ENCODE measurements around the gene CCDC171. TPM values are rescaled to one million over a fixed set of nuclear protein-coding genes. Genes with fewer than 3 reads are reported as not detected.

Gene CCDC171
- total RNA-seq, 4 donors from 2014 or later = 1.3 to 1.7 (median 1.4) TPM

DNA sequence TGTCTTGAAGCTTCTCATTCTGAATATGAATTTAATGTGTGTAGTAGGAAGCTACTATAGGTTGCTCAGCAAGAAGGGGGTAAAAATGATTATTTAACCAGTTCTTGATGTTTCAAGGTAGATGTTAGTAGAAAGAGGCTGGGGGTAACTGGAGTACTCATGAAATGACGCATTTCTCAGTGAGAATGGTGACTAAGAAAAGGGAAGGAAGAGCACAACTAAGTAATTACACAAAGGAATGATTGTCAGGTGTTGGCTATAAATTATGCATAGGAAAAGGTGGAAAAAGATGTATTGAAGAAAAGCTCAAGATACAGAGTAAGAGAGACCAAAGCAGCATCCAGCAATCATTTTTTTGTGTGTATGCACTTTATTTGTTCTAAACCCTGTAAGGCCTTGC, 40.6 kb upstream of the CCDC171 start:
- H3K27ac ChIP-seq (replicated peaks in 1 of 4) = no peak overlapping the region
- intact Hi-C loops (cut with DNase I) = no loop called here
- TF ChIP-seq EP300 (IDR thresholded peaks at IDR 0.05) = no peak
- TF ChIP-seq POLR2AphosphoS5 (IDR thresholded peaks at IDR 0.05) = no peak
- no peak for TF ChIP-seq CTCF (IDR thresholded peaks at IDR 0.05)
- TF ChIP-seq POLR2A (IDR thresholded peaks at IDR 0.05; ENCODE audit: low read depth) = no peak
- H3K9me3 ChIP-seq = no peaks in the 10 kb centered on the region
- H3K4me3 ChIP-seq = no peak overlapping the region
- no peaks in the 10 kb centered on the region for H3K27me3 ChIP-seq
- 90% methylated on average over 1 of the region's 1 CpG for WGBS
- H3K4me1 ChIP-seq = peaks cover 13 to 28% (median 27%) of the 10 kb centered on the region in 4 donors
- H3K36me3 ChIP-seq = peaks cover 0 to 7% (median 3%) of the 10 kb centered on the region in 4 donors
- no peak for DNase-seq (ENCODE audit: extremely low spot score)

- TF ChIP-seq EP300 (IDR thresholded peaks at IDR 0.05) (no peak), POLR2AphosphoS5 (IDR thresholded peaks at IDR 0.05) (no peak), CTCF (IDR thresholded peaks at IDR 0.05) (no peak), POLR2A (IDR thresholded peaks at IDR 0.05; ENCODE audit: low read depth) (no peak)
- intact Hi-C loops (cut with DNase I) = no loop called here
- DNase-seq (ENCODE audit: extremely low spot score) = no peak
- H3K27me3 ChIP-seq = no peaks in the 10 kb centered on the region
- no peak overlapping the region for H3K27ac ChIP-seq (replicated peaks in 1 of 4)
- peaks cover 0 to under 1% (median 0%) of the 10 kb centered on the region in 4 donors for H3K36me3 ChIP-seq
- no peak overlapping the region for H3K4me3 ChIP-seq
- 78% methylated on average over 3 of the region's 3 CpGs for WGBS
- H3K9me3 ChIP-seq = no peaks in the 10 kb centered on the region
- peaks cover 13 to 28% (median 27%) of the 10 kb centered on the region in 4 donors for H3K4me1 ChIP-seq
Measured at GRCh38 chr9:15512889-15513288, 40.0 kb upstream of the CCDC171 start.

DNA sequence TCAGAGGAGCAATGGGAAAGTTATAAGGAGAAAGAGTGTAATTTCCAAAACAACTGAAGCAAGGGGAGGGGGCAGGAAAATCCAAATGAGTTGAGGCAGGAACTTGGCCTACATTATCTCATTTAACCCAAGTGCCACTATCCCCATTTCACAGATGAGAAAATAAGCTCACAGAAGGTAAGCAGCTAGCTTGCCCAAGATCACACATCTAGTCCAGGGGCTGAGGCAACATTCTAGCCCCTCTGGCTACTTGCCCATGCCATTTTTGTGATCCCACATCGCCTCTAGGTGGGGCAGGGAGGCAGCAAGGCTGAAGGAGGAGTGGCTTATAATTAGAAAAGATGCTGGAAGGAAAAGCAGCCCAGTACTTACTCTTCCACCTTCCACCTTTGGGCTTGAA, 39.5 kb upstream of the CCDC171 start:
- Histone ChIP-seq H3K27me3 (no peaks in the 10 kb centered on the region), H3K36me3 (no peaks in the 10 kb centered on the region), H3K4me3 (no peak overlapping the region), H3K27ac (replicated peaks in 1 of 4) (no peak overlapping the region), H3K9me3 (no peaks in the 10 kb centered on the region), H3K4me1 (peaks cover 13 to 24% (median 23%) of the 10 kb centered on the region in 4 donors)
- no peak for TF ChIP-seq POLR2AphosphoS5 (IDR thresholded peaks at IDR 0.05)
- no peak for TF ChIP-seq EP300 (IDR thresholded peaks at IDR 0.05)
- TF ChIP-seq POLR2A (IDR thresholded peaks at IDR 0.05; ENCODE audit: low read depth) = no peak
- intact Hi-C loops (cut with DNase I) = no loop called here
- no peak for DNase-seq (ENCODE audit: extremely low spot score)
- 45% methylated on average over 1 of the region's 1 CpG for WGBS

DNA sequence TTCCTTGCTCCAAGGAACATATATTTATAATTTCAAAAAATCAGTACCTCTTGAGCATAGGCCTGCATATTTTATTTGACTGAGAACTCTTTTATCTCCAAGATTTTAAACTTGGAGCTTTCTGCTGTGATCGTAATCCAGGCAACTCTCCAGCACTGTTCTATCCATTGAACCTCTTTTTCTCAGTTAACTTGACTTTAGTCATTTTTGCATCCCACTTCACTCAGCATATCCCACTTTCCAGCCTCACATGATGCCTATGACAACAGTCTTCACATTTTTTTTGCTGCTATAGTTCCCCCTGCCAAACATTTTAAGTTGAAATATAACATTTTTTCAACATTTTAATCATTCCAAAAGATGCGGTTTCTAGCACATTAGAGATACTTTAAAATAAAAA, 33.0 kb upstream of the CCDC171 start:
- DNase-seq (ENCODE audit: extremely low spot score) = no peak
- H3K36me3 ChIP-seq = no peaks in the 10 kb centered on the region
- H3K27me3 ChIP-seq = no peaks in the 10 kb centered on the region
- no peak overlapping the region for H3K4me3 ChIP-seq
- no peak overlapping the region for H3K27ac ChIP-seq (replicated peaks in 1 of 4)
- H3K4me1 ChIP-seq = no peaks in the 10 kb centered on the region
- 93% methylated on average over 2 of the region's 2 CpGs for WGBS
- TF ChIP-seq EP300 (IDR thresholded peaks at IDR 0.05) (no peak), CTCF (IDR thresholded peaks at IDR 0.05) (no peak), POLR2AphosphoS5 (IDR thresholded peaks at IDR 0.05) (no peak), POLR2A (IDR thresholded peaks at IDR 0.05; ENCODE audit: low read depth) (no peak)
- intact Hi-C loops (cut with DNase I) = no loop called here
- H3K9me3 ChIP-seq = no peaks in the 10 kb centered on the region

GRCh38 chr9:15521254-15521653, 31.6 kb upstream of the CCDC171 start:
- H3K27ac ChIP-seq (replicated peaks in 1 of 4) = no peak overlapping the region
- DNase-seq (ENCODE audit: extremely low spot score) = no peak
- H3K27me3 ChIP-seq = no peaks in the 10 kb centered on the region
- intact Hi-C loops (cut with DNase I) = no loop called here
- no peaks in the 10 kb centered on the region for H3K4me1 ChIP-seq
- H3K36me3 ChIP-seq = no peaks in the 10 kb centered on the region
- no peaks in the 10 kb centered on the region for H3K9me3 ChIP-seq
- WGBS = 71% methylated on average over 8 of the region's 8 CpGs
- no peak overlapping the region for H3K4me3 ChIP-seq
- TF ChIP-seq CTCF (IDR thresholded peaks at IDR 0.05) (no peak), POLR2AphosphoS5 (IDR thresholded peaks at IDR 0.05) (no peak)

Measured in esophagus muscularis mucosa (tissue), 4 donors.